KOPT-K1 (cell line): ENCODE measurements around the gene HERC4.
"Not testable (repeated sequence)": the region's sequence is repeated elsewhere in the genome, so short reads cannot be mapped to it uniquely, and the experiment has no call there.

Source experiments
- H3K27ac ChIP-seq: fragments of 200-600 bp; sonication (generic); 2 replicates; pipeline ENCODE4 v1.5.1; 2016; ENCODE audit warnings: antibody characterized with exemption, mild to moderate bottlenecking, low read depth, low read length; ENCODE audit not compliant: poor library complexity, severe bottlenecking
- H3K36me3 ChIP-seq: fragments of 200-600 bp; sonication (generic); 2 replicates; pipeline ENCODE4 v1.5.1; 2017; ENCODE audit warnings: antibody characterized with exemption, mild to moderate bottlenecking, low read length, moderate library complexity; ENCODE audit not compliant: insufficient read depth
- H3K9me3 ChIP-seq: fragments of 200-600 bp; sonication (generic); 2 replicates; pipeline ENCODE4 v1.5.1; 2017; ENCODE audit warnings: antibody characterized with exemption, low read length, mild to moderate bottlenecking; ENCODE audit not compliant: insufficient read depth, poor library complexity, severe bottlenecking

The HERC4 gene

DNA sequence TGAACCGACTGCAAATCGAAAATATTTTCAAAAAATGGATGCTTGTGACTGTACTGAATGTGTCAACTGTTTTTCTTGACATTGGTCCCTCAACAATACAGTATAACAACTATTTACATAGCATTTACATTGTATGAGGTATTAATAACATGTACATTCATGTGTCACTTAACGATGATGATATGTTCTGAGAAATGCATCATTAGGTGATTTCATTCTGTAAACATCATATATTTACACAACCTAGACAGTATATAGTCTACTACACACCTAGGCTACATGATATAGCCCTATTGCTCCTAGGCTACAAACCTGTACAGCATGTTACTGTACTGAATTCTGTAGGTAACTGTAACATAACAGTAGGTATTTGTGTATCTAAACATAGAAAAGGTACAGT lies 150.9 kb downstream of the HERC4 start:
- Histone ChIP-seq H3K36me3 (peaks cover 73% of the 10 kb centered on the region), H3K9me3 (no peaks in the 10 kb centered on the region)

DNA sequence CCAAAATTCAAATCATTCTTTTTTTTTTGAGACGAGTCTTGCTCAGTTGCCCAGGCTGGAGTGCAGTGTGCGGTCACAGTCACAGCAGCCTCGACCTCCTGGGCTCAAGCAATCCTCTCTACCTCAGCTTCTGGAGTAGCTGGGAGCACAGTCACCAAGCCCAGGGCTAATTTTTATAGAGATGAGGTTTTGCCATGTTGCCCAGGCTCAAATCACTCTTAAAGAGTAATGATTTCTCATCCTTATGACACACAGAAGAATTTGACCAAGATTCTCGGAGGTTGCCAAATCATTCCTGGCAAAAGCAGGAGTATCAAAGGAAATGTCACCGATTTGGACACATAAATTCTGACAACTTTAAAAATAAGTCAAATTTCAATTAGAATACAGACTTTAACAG lies 151.5 kb downstream of the HERC4 start:
- H3K9me3 ChIP-seq: no peaks in the 10 kb centered on the region
- H3K27ac ChIP-seq: no peak overlapping the region
- H3K36me3 ChIP-seq: peaks cover 76% of the 10 kb centered on the region

More for the DNA sequence above, 150.9 kb downstream of the HERC4 start:
- H3K27ac ChIP-seq: no peak overlapping the region

DNA sequence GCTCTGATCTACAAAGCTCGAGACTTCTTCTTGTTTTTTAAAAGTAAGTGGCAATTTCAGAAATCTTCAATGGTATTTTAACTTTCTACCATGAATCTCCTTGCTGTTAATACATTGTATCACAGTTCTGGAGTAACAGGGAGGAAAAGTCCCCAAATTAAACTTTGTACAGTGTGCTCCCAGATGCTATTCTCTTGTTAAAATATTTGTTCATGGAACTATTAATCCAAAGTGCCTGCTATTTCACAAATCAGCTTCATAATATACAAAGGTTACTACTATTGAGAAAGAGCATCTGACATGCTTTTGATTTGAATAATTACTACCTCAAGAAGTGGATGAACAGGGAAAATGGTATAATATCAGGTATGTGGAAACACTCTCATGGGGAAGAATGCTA lies 154.0 kb downstream of the HERC4 start:
- H3K36me3 ChIP-seq: peaks cover 88% of the 10 kb centered on the region
- no peaks in the 10 kb centered on the region for H3K9me3 ChIP-seq
- H3K27ac ChIP-seq: no peak overlapping the region

DNA sequence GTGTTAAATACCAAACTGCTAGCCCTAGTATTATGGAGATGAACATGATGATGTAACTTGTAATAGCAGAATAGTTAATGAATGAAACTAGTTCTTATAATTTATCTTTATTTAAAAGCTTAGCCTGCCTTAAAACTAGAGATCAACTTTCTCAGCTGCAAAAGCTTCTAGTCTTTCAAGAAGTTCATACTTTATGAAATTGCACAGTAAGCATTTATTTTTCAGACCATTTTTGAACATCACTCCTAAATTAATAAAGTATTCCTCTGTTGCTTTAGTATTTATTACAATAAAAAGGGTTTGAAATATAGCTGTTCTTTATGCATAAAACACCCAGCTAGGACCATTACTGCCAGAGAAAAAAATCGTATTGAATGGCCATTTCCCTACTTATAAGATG lies 157.4 kb downstream of the HERC4 start:
- Histone ChIP-seq H3K36me3 (peaks cover 90% of the 10 kb centered on the region), H3K27ac (no peak overlapping the region), H3K9me3 (no peaks in the 10 kb centered on the region)

DNA sequence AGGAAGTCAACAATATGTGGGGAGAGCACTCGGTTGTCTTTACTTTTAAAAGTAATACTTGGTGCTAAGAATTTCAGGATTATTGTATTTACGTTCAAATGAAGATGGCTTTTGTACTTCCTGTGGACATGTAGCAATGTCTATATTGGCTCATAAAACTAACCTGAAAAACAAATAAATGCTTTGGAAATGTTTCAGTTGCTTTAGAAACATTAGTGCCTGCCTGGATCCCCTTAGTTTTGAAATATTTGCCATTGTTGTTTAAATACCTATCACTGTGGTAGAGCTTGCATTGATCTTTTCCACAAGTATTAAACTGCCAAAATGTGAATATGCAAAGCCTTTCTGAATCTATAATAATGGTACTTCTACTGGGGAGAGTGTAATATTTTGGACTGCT lies 157.9 kb downstream of the HERC4 start:
- peaks cover 91% of the 10 kb centered on the region for H3K36me3 ChIP-seq
- H3K27ac ChIP-seq: no peak overlapping the region
- H3K9me3 ChIP-seq: no peaks in the 10 kb centered on the region

DNA sequence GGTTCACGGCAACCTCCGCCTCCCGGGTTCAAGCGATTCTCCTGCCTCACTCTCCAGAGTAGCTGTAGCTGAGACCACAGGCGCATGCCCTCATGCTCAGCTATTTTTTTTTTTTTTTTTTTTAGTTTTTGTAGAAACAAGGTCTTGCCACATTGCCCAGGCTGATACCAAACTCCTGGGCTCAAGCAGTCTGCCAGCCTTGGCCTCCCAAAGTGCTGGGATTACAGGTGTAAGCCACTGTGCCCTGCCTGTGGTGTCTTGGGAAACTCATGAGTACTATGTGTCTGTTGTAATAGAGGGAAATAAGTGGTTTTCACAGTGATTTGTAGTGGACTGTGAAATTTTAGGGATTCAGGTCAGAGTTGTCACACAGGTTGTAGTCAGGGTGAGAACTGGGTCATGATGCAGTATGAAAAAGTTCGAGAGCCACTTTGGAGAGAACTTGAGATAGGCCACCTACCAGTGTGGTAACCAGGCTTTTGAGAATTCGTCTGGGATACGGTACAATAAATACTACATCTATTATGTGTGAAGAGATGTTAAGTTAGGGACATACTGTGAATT lies 160.2 kb downstream of the HERC4 start:
- H3K9me3 ChIP-seq: no peaks in the 10 kb centered on the region
- peaks cover 97% of the 10 kb centered on the region for H3K36me3 ChIP-seq
- no peak overlapping the region for H3K27ac ChIP-seq

DNA sequence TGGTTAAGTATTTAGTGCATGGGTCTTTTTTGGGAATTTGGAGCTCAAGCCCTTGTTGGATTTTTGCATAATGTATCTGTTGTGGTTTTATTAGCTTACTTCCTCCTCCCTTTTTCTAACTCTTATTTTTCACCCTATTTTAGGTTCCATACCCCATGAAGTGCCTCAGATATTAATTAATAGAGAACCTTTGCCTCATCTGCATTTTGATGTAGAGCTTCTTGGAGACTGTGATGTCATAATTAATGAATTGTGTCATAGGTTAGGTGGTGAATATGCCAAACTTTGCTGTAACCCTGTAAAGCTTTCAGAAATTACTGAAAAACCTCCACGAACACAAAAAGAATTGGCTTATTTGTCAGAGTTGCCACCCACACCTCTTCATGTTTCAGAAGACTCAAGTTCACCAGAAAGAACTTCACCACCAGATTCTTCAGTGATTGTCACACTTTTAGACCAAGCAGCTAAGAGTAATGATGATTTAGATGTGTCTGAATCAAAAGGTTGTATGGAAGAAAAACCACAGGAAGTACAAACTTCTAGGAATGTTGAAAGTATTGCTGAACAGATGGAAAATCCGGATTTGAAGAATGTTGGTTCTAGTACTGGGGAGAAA lies 162.6 kb downstream of the HERC4 start:
- H3K27ac ChIP-seq: no peak overlapping the region
- no peaks in the 10 kb centered on the region for H3K9me3 ChIP-seq
- peaks cover 97% of the 10 kb centered on the region for H3K36me3 ChIP-seq

DNA sequence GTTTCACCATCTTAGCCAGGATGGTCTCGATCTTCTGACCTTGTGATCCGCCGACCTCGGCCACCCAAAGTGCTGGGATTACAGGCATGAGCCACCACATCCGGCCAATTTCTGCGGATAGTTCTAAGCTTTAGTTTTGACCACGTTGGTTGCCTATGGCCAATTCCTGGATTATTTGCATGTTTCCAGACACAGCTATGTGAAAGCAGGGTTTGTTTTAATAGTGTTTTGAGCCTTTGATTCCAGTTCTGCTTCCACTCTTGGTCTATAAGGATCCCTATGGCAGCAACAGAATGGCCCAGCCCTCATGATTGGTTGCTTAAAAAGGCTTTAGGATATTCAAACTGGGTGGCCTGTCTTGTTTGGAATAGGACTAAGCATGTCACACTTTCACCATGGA lies 171.5 kb downstream of the HERC4 start:
- Histone ChIP-seq H3K36me3 (peaks cover 97% of the 10 kb centered on the region), H3K27ac (no peak overlapping the region), H3K9me3 (no peaks in the 10 kb centered on the region)

DNA sequence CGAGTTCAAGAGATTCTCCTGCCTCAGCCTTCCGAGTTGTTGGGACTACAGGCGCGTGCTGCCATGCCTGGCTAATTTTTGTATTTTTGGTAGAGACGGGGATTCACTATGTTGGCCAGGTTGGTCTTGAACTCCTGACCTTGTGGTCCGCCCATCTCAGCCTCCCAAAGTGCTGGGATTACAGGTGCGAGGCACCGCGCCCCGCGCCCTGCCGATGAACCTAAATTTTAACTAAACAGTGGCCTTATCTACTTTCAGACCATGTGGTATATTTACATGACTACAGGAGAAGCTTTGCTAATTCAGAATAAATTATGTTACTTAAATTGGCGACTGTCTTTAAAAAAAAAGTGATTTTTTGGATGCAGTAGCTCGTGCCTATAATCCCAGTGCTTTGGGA lies 181.4 kb downstream of the HERC4 start:
- H3K36me3 ChIP-seq: peaks cover 99% of the 10 kb centered on the region
- H3K9me3 ChIP-seq: no peaks in the 10 kb centered on the region
- H3K27ac ChIP-seq: no peak overlapping the region

DNA sequence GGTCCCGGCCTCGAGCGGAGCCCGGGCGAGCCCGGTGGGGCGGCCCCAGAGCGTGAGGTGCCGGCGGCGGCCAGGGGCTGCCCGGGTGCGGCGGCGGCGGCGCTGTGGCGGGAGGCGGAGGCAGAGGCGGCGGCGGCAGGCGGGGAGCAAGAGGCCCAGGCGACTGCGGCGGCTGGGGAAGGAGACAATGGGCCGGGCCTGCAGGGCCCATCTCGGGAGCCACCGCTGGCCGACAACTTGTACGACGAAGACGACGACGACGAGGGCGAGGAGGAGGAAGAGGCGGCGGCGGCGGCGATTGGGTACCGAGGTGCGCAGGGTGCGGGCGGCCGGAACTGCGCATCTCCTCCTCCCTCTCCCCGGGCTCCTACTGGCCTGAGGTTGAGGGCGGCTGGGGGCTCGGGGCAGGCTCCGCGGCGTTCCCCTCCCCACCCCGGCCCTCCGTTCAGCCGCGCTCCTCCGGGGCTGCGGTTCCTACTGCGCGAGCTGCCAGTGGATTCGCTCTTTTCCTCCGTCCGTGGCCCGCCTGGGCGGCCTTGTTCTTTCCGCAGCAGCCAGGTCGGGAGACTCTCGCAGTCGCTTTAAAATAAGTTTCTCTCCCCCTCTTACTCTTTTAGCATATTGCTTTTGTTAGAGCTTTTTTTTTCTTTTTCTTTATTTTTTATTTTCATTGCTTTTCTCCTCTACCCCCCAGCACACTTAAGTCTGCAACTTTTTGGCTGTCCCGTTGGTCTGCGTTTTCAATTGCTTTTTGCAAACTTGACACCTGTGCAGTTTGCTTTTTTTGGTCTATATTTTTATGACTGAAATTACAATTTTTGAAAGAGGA lies 190.0 kb downstream of the HERC4 start:
- Histone ChIP-seq H3K27ac (peak overlapping the region; percentile 81), H3K9me3 (no peaks in the 10 kb centered on the region), H3K36me3 (peaks cover 33% of the 10 kb centered on the region)

DNA sequence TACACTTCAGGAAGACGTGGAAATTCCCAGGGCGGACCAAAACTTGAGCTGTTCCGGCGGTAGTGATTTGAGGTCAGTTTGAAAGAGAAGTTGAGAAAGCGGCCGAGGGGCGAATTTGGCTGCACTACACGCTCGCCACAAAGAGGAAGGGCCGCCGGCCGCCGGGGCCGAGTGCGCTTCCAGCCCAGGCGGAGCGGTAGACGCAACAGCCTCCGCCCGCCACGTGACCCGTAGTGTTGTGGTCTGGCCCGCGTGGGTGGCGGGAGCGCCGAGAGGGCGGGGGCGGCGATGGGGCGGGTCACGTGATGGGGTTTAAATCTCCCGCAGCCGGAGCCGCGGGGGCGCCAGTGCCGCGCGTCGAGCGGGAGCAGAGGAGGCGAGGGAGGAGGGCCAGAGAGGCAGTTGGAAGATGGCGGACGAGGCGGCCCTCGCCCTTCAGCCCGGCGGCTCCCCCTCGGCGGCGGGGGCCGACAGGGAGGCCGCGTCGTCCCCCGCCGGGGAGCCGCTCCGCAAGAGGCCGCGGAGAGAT lies 190.7 kb downstream of the HERC4 start, which contains the start of gene SIRT1:
TSS of gene SIRT1 (plus strand) at position 344 of the 529 bp plus-strand sequence. CDS start at position 410, 66 bp downstream.
- Histone ChIP-seq H3K36me3 (peaks cover 26% of the 10 kb centered on the region), H3K27ac (peak within 1 kb of the TSS; percentile 81), H3K9me3 (no peaks in the 10 kb centered on the region)

DNA sequence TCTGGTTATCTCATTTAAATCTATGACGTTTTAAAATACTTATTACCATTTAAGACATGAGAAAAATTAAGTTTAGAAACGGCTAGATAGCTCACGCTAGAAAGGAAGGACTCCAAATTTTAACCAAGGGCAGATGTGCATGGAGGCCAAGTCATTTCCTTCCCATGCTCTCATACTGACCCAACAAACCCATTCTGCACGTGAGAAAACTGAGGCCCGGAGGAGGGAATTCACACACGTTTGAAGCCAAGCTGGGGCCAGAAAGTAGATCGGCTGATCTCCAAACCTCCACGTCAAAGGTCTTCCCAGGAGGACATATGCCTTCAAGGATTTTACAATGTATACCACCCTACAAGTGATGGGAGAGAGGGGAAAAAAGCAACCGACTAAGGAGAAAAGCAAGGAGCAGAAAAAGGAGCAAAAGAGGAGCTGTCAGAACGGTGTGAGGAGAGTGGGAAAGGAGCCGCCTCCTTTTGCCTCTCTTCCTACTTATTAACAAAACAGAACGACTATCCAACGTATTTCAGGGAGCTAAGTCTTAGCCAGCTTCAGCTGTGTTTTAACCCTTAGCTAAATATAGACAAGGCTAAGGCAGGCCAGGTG lies 191.3 kb downstream of the HERC4 start:
- Histone ChIP-seq H3K9me3 (no peaks in the 10 kb centered on the region), H3K27ac (peak overlapping the region; percentile 81), H3K36me3 (peaks cover 21% of the 10 kb centered on the region)

DNA sequence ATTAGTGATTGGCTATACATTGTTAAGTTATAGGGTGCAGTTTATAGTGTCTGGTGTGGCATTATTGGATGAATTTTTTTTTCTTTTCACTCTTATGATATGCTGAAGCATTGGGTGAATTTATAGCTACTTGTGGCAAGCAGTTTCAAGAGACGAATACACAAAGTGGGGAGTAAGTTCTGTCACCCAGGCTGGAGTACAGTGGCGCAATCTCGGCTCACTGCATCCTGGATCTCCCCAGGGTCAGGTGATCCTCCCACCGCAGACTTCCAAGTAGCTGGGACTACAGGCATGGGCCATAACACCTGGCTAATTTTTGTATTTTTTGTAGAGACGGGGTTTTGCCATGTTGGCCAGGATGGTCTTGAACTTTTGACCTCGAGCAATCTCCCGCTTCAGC lies 196.9 kb downstream of the HERC4 start:
- Histone ChIP-seq H3K36me3 (no peaks in the 10 kb centered on the region), H3K27ac (no peak overlapping the region), H3K9me3 (no peaks in the 10 kb centered on the region)

DNA sequence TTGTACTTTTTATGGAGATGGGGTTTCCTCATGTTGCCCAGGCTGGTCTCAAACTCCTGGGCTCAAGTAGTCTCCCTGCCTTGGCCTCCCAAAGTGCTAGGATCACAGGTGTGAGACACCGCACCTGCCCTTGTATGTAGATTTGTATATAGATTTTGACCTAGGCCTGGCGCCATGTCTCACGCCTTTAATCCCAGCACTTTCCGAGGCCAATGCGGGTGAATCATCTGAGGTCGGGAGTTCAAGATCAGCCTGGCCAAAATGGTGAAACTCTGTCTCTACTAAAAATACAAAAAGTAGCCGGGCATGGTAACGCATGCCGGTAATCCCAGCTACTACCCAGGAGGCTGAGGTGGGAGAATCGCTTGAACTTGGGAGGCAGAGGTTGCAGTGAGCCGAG lies 197.7 kb downstream of the HERC4 start:
- not testable (repeated sequence) for H3K36me3 ChIP-seq, H3K9me3 ChIP-seq, H3K27ac ChIP-seq
